Kidney tubule cell (primary cell): ENCODE results near the gene PPFIBP2.
A peak's percentile ranks its signal among the peaks of the same experiment; 100 is the strongest.

Experiments used
- DNase-seq: peaks from one replicate; pipeline ENCODE4 v3.0.0-alpha.2; 2018; ENCODE audit warnings: low spot score

Gene PPFIBP2

DNA sequence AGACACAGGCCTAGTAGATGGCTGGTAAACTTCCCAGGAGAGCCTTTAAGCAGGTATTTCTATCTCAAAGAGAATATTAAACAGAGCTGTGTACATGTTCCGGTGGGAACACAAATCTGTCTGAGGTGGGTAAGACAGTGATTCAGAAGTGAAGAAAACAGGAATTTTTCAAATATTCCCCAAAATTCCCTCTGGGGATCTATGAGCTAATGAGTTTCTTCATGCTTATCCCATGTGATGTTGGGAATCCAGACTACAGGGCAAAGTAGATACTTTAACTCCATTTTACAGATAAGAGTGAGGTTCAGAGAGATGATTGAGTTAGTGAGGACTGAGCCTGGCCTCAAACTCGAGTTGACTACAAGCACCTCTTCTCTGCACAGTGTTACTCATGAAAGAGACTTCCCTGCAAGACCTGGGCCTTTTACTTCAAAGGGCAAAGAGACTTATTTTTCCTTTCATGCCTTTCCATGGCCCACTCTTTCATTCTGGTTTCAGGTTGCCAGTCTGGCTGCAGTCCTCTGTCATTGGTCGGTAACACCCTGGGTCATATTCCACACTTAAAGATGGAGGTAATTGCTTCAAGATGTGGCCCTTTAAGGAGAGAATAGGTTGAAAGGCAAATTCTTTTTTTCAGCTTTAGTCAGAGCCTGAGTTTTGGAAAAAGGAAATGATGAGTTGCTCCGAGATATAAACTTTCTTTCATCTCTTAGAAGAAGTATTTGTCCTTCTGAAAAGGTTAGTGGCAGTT lies 89.4 kb downstream of the PPFIBP2 start:
- no peak for DNase-seq

DNA sequence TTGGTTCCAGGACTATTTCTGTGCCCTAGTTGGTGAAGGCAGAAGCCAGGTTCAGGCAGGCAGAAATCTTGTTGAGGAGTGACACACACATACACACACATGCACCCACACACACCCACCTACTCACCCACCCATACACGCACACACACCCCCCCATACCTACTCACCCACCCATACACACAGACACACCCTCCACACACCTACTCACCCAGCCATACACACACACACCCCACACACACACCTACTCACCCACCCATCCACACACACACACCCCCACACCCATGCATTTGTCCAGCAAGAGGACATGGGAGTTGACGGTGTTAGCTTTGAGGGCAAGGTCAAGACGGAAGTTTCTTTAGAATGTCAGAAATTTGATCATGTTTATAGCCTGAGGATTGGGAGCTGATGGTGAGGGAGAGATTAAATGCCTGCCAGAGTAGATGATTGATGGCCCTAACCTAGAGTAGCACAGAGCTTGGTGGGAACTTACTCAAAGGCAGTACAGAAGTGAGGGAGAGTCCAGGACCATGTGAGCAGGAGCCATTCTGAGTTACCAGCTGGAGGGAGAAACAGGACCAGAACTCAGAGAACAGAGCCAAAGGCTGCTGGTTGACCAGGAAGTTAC lies 90.6 kb downstream of the PPFIBP2 start:
- peak; percentile 40 for DNase-seq

- DNase-seq, result peak; percentile 99
Observed at GRCh38 chr11:7605186-7605943, 91.6 kb downstream of the PPFIBP2 start.

- peak; percentile 28 for DNase-seq
Observed at GRCh38 chr11:7606496-7606895, 92.7 kb downstream of the PPFIBP2 start.

DNA sequence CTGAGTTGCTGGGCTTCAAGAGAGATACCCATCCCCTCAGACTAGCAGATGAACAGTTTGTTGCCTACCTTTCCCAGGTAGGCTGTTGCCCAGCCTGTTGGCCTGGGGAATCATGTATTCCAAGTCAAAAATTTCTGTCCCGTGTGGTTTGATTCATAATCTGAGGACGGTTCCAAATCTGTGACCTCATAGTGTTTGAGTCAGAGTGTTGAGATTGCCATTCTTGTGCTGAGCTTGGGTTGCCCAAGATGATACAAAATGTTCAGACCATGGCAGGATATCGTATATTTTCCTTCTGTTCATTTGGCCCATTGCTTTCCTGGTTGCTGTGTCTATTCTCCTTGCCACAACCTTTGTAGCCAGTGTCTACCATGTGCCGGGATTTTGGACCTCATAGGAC lies 95.2 kb downstream of the PPFIBP2 start:
- DNase-seq, result no peak

DNA sequence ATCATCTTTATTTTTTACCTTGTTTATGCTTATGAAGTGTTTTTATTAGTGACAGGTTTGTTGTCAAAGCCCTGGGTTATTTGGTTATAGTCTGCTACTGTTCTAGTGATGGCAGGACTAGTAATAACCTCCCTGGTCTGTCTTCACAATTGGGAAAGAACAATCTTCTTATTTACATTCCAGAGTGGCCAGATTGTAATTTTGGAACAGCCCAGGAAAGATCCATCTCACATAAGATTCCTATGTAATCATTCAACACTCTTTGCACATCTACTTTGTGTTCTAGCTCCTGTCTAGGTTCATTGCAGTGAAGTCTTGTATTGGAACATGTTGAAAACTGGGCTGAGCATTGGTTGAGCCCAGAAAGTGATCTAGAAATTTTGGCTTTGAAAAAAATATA lies 95.7 kb downstream of the PPFIBP2 start:
- no peak for DNase-seq

GRCh38 chr11:7610393-7610792 lies 96.6 kb downstream of the PPFIBP2 start:
- DNase-seq, result no peak

DNA sequence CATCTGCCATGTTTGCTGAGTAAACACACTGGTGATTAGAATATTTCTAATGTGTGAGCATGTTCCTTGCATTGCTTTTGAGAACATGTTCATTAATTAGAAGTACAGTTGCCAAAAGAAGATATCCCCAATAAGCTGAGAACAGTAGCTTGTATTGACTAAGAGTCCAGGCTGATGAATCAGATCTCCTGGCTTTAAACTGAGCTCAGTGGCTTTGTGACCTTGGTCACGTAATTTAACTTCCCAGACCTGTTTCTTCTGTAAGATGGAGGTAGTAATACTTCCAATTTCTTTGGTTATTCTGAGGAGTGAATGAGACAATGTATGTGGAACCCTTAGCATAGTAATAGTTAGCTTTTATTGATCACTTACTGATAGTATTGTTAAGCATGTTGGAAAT lies 97.6 kb downstream of the PPFIBP2 start:
- no peak for DNase-seq

DNA sequence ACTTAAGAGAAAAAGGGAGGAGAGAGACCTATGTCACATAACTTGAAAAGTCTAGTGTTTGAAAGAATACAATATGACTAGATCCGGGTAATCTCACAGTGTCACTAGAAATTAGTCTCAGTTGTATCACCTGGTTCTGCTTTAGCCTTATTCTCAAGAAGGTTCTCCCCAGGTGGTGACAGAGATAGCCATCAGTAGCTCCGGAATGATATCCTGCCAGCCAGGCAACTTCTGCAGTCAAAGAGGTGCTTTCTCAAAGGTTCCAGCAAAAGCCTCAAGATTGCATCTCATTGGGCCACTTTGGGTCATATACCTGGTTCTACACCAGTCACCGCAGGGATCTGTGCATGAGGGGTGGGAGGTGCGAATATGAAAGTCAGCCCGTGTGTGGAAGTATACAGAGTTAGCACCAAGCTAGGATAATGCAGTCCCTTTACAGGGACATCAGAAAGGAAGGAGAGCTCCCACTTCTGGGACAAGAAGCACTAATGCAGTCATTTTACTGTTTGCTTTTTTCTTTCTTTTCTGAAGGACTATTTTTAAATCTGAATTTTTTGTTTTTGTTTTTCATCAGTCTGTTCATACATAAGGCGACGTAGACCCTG lies 98.4 kb downstream of the PPFIBP2 start:
- no peak for DNase-seq

- DNase-seq, result peak; percentile 13
Observed at GRCh38 chr11:7612661-7613393, 99.0 kb downstream of the PPFIBP2 start.

DNA sequence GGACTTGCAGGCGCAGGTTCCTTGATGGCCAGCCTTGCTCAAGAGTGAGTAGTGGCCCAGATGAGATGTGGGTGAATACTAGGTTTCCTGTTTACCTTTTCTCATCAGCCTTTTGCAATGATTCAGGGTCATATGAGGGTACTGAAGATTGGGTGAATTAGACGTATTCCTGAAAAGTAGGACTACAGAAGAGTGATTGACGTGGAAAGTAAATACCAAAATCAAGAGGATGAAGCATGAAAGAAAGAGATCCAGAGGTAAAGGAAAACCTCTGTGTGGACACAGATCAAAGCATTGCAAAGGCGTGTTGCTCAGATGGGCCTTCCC lies 99.6 kb downstream of the PPFIBP2 start:
- no peak for DNase-seq

DNA sequence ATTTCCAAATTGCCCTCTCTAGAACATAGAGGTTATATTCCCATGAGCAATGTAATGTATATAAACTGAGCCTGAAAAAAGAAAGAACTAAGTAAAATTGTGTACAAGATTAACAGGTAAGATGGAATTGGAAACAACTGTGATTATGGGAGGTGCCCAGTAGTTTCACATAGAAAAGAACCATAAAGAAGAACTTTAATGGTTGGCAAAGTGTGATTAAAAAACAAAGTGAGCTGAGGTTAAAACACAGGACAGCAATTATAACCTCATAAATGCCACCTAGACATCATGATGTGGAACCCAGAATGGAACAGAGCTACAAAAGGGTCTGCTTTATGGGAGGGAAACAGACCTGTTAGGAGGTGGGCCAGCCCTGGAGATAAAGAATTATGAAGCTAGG lies 100.9 kb downstream of the PPFIBP2 start:
- DNase-seq, result no peak

DNA sequence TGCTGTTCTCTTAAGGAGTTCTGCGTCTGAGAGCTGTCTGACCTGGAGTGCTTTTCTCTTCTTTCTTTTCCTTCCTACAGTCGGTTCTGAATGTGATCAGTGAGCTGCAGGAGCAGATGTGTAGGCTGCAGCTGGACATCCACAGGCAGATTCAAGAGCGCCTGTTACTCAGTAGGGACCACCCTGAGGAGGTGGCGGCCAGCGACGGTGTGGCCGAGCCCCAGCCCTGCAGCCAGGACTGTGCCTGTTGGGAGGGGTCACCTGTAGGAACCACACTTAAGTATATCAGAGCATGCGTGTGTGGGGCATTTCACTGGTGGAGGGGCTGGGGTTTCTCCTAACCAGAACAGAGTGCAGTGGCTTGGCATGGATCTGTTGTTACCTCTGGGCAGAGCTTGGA lies 103.2 kb downstream of the PPFIBP2 start:
- no peak for DNase-seq

GRCh38 chr11:7619322-7619721 lies 105.5 kb downstream of the PPFIBP2 start:
- DNase-seq, result no peak

- no peak for DNase-seq
Observed at GRCh38 chr11:7621090-7621489, 107.3 kb downstream of the PPFIBP2 start.

DNA sequence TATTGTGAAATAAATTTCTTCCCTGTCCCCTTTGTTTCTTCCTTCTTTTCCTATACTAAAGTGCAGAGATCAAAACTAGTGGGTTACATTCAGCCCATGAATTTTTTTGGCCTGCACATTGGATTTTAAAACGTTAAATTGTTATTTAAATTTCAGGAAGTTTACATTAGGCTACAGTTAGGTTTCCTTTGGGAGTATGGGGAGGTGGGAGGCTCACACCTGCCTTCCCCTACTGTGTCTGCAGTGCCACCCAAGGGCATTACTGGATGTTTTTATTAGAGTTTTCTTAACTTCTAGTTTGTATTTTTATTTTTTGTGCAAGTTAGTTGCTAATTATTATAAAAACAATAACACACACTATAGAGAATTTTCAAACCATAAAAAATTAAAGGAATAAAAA lies 107.8 kb downstream of the PPFIBP2 start:
- DNase-seq, result no peak

- DNase-seq, result no peak
Observed at GRCh38 chr11:7622721-7623120, 108.9 kb downstream of the PPFIBP2 start.

DNA sequence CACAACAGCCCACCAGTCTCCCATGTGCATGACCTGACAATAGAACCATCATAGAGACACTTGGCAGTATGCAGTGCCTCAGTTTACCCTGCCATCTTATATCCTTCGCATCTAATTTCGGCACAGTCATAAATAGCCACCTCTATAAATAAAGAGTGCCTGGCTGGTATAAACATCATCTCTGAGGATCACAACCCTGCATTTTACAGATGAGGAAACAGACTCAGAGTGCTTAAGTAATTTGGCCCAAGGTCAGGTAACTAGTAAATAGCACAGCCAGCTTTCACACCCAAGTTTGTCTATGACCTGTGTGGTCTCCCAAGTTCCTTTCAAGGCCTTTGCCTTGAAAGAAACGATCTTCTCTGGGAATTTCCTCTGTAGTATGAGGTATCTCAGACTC lies 114.9 kb downstream of the PPFIBP2 start:
- no peak for DNase-seq

DNA sequence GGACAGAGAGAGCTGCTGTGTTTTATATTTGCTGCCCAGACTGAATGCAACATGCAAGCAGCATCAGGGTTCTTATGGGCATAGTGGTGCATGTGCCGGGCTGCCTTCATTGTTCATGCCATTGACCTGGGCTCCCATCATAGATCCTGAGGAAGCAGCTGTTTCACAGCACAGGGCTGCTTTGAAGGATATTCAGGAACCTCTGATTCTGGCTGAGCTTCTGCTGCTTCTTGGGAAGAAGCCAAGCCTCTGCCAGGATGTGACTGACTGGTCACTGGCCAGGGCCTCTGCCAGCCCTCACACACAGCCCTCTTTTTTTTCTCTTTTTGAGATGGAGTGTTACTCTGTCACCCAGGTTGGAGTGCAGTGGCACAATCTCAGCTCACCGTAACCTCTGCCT lies 116.2 kb downstream of the PPFIBP2 start:
- peak; percentile 26 for DNase-seq

- no peak for DNase-seq
Observed at GRCh38 chr11:7632211-7632610, 118.4 kb downstream of the PPFIBP2 start.

GRCh38 chr11:7635137-7635536 lies 121.3 kb downstream of the PPFIBP2 start:
- DNase-seq, result no peak

- no peak for DNase-seq
Observed at GRCh38 chr11:7635708-7636107, 121.9 kb downstream of the PPFIBP2 start.
